Keratinocyte (primary cell): ENCODE measurements around the gene FAM110D. TPM values are rescaled to one million over a fixed set of nuclear protein-coding genes. Genes with fewer than 3 reads are reported as not detected.

Experiments
- DNase-seq: peaks from one replicate; pipeline ENCODE4 v3.0.0-alpha.2; 2011; ENCODE audit warnings: low read depth, missing footprints, low spot score
- FAIRE-seq: peaks from 2 replicates; lab custom pipeline; 2011; peaks lifted over from hg19 to GRCh38; lab: Jason Lieb, UNC
- H2AFZ ChIP-seq: 2 replicates; pipeline ENCODE4 v1.6.0; 2012; ENCODE audit warnings: low read length, control low read depth, inconsistent platforms; ENCODE audit not compliant: control insufficient read depth
- H3K27ac ChIP-seq: 2 replicates; pipeline ENCODE4 v1.5.1; 2011; ENCODE audit warnings: low read length; ENCODE audit not compliant: control insufficient read depth, insufficient read depth
- H3K27me3 ChIP-seq: 3 replicates; pipeline ENCODE4 v1.6.0; 2011; ENCODE audit warnings: low read length; ENCODE audit not compliant: control insufficient read depth, insufficient read depth; ENCODE audit errors: extremely low read depth
- H3K36me3 ChIP-seq, 2 experiments: 2 replicates in 1 of 2; 3 replicates in 1 of 2; pipeline ENCODE4 v1.5.1; 2011; ENCODE audit warnings: low read length in 2 of 2, mild to moderate bottlenecking in 1 of 2; ENCODE audit not compliant: control insufficient read depth in 2 of 2, insufficient read depth in 2 of 2; ENCODE audit errors: extremely low read depth in 1 of 2
- H3K4me1 ChIP-seq: 3 replicates; pipeline ENCODE4 v1.5.1; 2011; ENCODE audit warnings: low read length; ENCODE audit not compliant: control insufficient read depth, insufficient read depth; ENCODE audit errors: extremely low read depth
- H3K4me2 ChIP-seq: 3 replicates; pipeline ENCODE4 v1.6.0; 2011; ENCODE audit warnings: low read depth, low read length; ENCODE audit not compliant: control insufficient read depth, insufficient read depth; ENCODE audit errors: extremely low read depth
- H3K4me3 ChIP-seq, 3 experiments: fragments of 200-600 bp in 1 of 3; sonication (generic) in 1 of 3; 2 replicates in 2 of 3; 3 replicates in 1 of 3; pipeline ENCODE4 v1.5.1; 2011 to 2016; ENCODE audit warnings: low read length in 3 of 3, mild to moderate bottlenecking in 3 of 3, control low read depth in 2 of 3, inconsistent platforms in 1 of 3, low read depth in 1 of 3, mixed read lengths in 1 of 3, mixed run types in 1 of 3, moderate library complexity in 1 of 3; ENCODE audit not compliant: control insufficient read depth in 2 of 3, insufficient read depth in 2 of 3; ENCODE audit errors: extremely low read depth in 1 of 3
- H3K79me2 ChIP-seq: 2 replicates; pipeline ENCODE4 v1.6.0; 2012; ENCODE audit warnings: low read length; ENCODE audit not compliant: control insufficient read depth, insufficient read depth
- H3K9ac ChIP-seq: 3 replicates; pipeline ENCODE4 v1.6.0; 2011; ENCODE audit warnings: low read length; ENCODE audit not compliant: control insufficient read depth, insufficient read depth; ENCODE audit errors: extremely low read depth
- H3K9me1 ChIP-seq: 3 replicates; pipeline ENCODE4 v1.6.0; 2011; ENCODE audit warnings: low read length; ENCODE audit not compliant: control insufficient read depth, insufficient read depth; ENCODE audit errors: extremely low read depth
- H3K9me3 ChIP-seq: 2 replicates; pipeline ENCODE4 v1.5.1; 2012; ENCODE audit warnings: low read depth, low read length; ENCODE audit not compliant: control insufficient read depth
- H4K20me1 ChIP-seq: 3 replicates; pipeline ENCODE4 v1.6.0; 2011; ENCODE audit warnings: low read length; ENCODE audit not compliant: control insufficient read depth, insufficient read depth; ENCODE audit errors: extremely low read depth
- CTCF ChIP-seq, 3 experiments: IDR thresholded peaks in 1 of 3; conservative IDR thresholded peaks in 1 of 3; optimal IDR thresholded peaks in 1 of 3; 2 replicates in 2 of 3; 3 replicates in 1 of 3; pipeline versions ENCODE3 to v1.5.1; 2011; ENCODE audit warnings: low read length in 3 of 3, mild to moderate bottlenecking in 3 of 3, moderate library complexity in 2 of 3, control low read depth in 1 of 3, inconsistent platforms in 1 of 3; ENCODE audit not compliant: insufficient read depth in 2 of 3; ENCODE audit errors: extremely low read depth in 1 of 3
- EZH2 ChIP-seq: IDR thresholded peaks from one replicate; pipeline ENCODE4 v1.6.1; 2012; ENCODE audit warnings: inconsistent platforms, mild to moderate bottlenecking, low read length, moderate library complexity
- dilution Hi-C: fragments of 300-500 bp; cut with MboI; formaldehyde crosslinking; loops from one replicate; pipeline ENCODE4 v1.7.0; 2020; ENCODE audit warnings: low sequenced_read_pairs; ENCODE audit not compliant: extremely low pct_ligation_motif_present
- polyA plus RNA-seq, 5 experiments: library from polyadenylated mRNA; depleted of rRNA in 3 of 5; stranded (reverse) in 3 of 5; stranded (forward) in 1 of 5; unstranded in 1 of 5; fragments of >200 nt; gene quantifications; 1 replicate in 1 of 5; 2 replicates in 3 of 5; 3 replicates in 1 of 5; pipeline versions ENCODE4 v1.2.1 to v1.2.3, GENCODE V29; 2011 to 2012; ENCODE audit warnings: missing spikeins in 2 of 5, low read depth in 1 of 5, low replicate concordance in 1 of 5

FAM110D gene
- polyA plus RNA-seq, 1 donor (not counting 4 experiments of a cell fraction or from before 2014, with no cell fraction given): not detected

- Histone ChIP-seq H3K27me3 (no peaks in the 10 kb centered on the region), H3K4me2 (no peak overlapping the region), H3K27ac (no peak overlapping the region), H3K4me3 (no peak overlapping the region), H3K4me1 (no peaks in the 10 kb centered on the region), H4K20me1 (no peaks in the 10 kb centered on the region), H3K9me3 (no peaks in the 10 kb centered on the region), H3K9ac (no peak overlapping the region), H2AFZ (no peak overlapping the region), H3K36me3 (no peaks in the 10 kb centered on the region), H3K9me1 (no peaks in the 10 kb centered on the region), H3K79me2 (no peaks in the 10 kb centered on the region)
- FAIRE-seq: no peak
- TF ChIP-seq EZH2: no peak
- no peak for TF ChIP-seq CTCF (optimal IDR thresholded peaks at IDR 0.05 in 1 of 3, IDR thresholded peaks at IDR 0.05 in 1 of 3, conservative IDR thresholded peaks at IDR 0.05 in 1 of 3; ENCODE audit: extremely low read depth in 1 of 3, insufficient read depth in 2 of 3, low read length in 3 of 3)
- dilution Hi-C loops: no loop called here
- DNase-seq: no peak
Observed at GRCh38 chr1:26134466-26134865, 24.4 kb upstream of the FAM110D start.

GRCh38 chr1:26138974-26139558 is 19.8 kb upstream of the FAM110D start:
- Histone ChIP-seq H3K79me2 (no peaks in the 10 kb centered on the region), H3K9me1 (no peaks in the 10 kb centered on the region), H2AFZ (no peak overlapping the region), H3K36me3 (no peaks in the 10 kb centered on the region), H3K27me3 (no peaks in the 10 kb centered on the region), H4K20me1 (no peaks in the 10 kb centered on the region), H3K4me2 (no peak overlapping the region), H3K9ac (no peak overlapping the region), H3K27ac (no peak overlapping the region), H3K4me3 (no peak overlapping the region), H3K4me1 (no peaks in the 10 kb centered on the region), H3K9me3 (no peaks in the 10 kb centered on the region)
- dilution Hi-C loops: no loop called here
- FAIRE-seq (no peak), DNase-seq (no peak)
- no peak for TF ChIP-seq EZH2
- no peak for TF ChIP-seq CTCF (optimal IDR thresholded peaks at IDR 0.05 in 1 of 3, IDR thresholded peaks at IDR 0.05 in 1 of 3, conservative IDR thresholded peaks at IDR 0.05 in 1 of 3; ENCODE audit: extremely low read depth in 1 of 3, insufficient read depth in 2 of 3, low read length in 3 of 3)
